Spleen (tissue), 7 donors: Measurements from ENCODE around the gene PLAC1.

ENCODE experiments used
- POLR2A ChIP-seq, 3 donors: fragments of 450-650 bp; IDR thresholded peaks; one replicate each; pipeline ENCODE4 v1.5.1; 2017; ENCODE audit warnings: antibody characterized with exemption in 3 of 3, mild to moderate bottlenecking in 1 of 3
- POLR2AphosphoS5 ChIP-seq, 3 donors: sonication (generic); formaldehyde crosslinking; IDR thresholded peaks; one replicate each; pipeline ENCODE4 v1.5.1; 2017; ENCODE audit warnings: antibody characterized with exemption in 3 of 3
- TF ChIP-seq, protein P1 (sequence below), 11 experiments: fragments of 200-600 bp in 7 of 11; fragments of 450-650 bp in 4 of 11; sonication (generic) in 4 of 11; IDR thresholded peaks in 8 of 11; conservative IDR thresholded peaks in 3 of 11; 1 replicate in 7 of 11; 2 replicates in 4 of 11; pipeline versions ENCODE4 v1.4.0 to v1.8.0; 2016 to 2021; ENCODE audit warnings: antibody characterized with exemption in 11 of 11, inconsistent platforms in 4 of 11, mild to moderate bottlenecking in 1 of 11
- donor health status: DM: no; HTN: no; CAD: no; lungs with moderate emphysema.
- donor health status: DM: no; HTN: no; CAD: no.
- donor health status: DM: no; HTN: no; CAD: no.

GRCh38 chrX:134649770-134650169 lies 8.5 kb downstream of the PLAC1 start:
- TF ChIP-seq POLR2A (IDR thresholded peaks at IDR 0.05) (no peak), POLR2AphosphoS5 (IDR thresholded peaks at IDR 0.05) (no peak)
- TF ChIP-seq, protein P1, sequence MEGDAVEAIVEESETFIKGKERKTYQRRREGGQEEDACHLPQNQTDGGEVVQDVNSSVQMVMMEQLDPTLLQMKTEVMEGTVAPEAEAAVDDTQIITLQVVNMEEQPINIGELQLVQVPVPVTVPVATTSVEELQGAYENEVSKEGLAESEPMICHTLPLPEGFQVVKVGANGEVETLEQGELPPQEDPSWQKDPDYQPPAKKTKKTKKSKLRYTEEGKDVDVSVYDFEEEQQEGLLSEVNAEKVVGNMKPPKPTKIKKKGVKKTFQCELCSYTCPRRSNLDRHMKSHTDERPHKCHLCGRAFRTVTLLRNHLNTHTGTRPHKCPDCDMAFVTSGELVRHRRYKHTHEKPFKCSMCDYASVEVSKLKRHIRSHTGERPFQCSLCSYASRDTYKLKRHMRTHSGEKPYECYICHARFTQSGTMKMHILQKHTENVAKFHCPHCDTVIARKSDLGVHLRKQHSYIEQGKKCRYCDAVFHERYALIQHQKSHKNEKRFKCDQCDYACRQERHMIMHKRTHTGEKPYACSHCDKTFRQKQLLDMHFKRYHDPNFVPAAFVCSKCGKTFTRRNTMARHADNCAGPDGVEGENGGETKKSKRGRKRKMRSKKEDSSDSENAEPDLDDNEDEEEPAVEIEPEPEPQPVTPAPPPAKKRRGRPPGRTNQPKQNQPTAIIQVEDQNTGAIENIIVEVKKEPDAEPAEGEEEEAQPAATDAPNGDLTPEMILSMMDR (IDR thresholded peaks at IDR 0.05 in 8 of 11, conservative IDR thresholded peaks at IDR 0.05 in 3 of 11): no peak
